Measurements from ENCODE around the gene XRCC4. TPM values are rescaled to one million over a fixed set of nuclear protein-coding genes. Genes with fewer than 3 reads are reported as not detected.

XRCC4 gene
- total and polyA plus RNA-seq, 2 of the 8 experiments (the other 6 are each of a cell fraction or from before 2014, with no cell fraction given) = 3.0 to 8.3 TPM

GRCh38 chr5:83353231-83353630, 275.9 kb downstream of the XRCC4 start:
- H4K20me1 ChIP-seq (replicated peaks in 1 of 2; ENCODE audit: control insufficient read depth in 1 of 2, insufficient read depth in 2 of 2, low read length in 2 of 2) = no peaks in the 10 kb centered on the region
- H3K4me3 ChIP-seq (ENCODE audit: extremely low read depth in 1 of 4, insufficient read depth in 2 of 4, low read depth in 3 of 4, low read length in 4 of 4) = no peak overlapping the region
- H3K18ac ChIP-seq (ENCODE audit: extremely low read depth, low read length) = no peak overlapping the region; the same call in 1 of the 2 replicates
- H3K9ac ChIP-seq (replicated peaks in 1 of 4; ENCODE audit: extremely low read depth in 1 of 4, low read depth in 3 of 4, low read length in 3 of 4) = no peak overlapping the region
- H3K36me3 ChIP-seq (ENCODE audit: control insufficient read depth in 2 of 4, insufficient read depth in 4 of 4, low read length in 3 of 4) = peaks cover 0 to 9% (median 3%) of the 10 kb centered on the region in 4 experiments; a peak in 3 of 8 replicates
- H3K14ac ChIP-seq (ENCODE audit: insufficient read length) = no peak overlapping the region
- no peak overlapping the region for H3K23ac ChIP-seq (ENCODE audit: insufficient read length)
- H4K91ac ChIP-seq (replicated peaks; ENCODE audit: insufficient read length, low read length) = no peak overlapping the region
- FAIRE-seq = no peak
- 96% methylated on average over 3 of the region's 3 CpGs; no CpG with 5 or more reads in 1 of the 2 experiments for WGBS, 2 experiments (ENCODE audit: extremely low coverage in 1 of 2, insufficient coverage in 1 of 2, insufficient read length in 1 of 2, insufficient replicate concordance in 2 of 2, low coverage in 1 of 2, low lambda C conversion rate in 2 of 2, missing lambda C conversion rate in 1 of 2)
- H3K27ac ChIP-seq (ENCODE audit: low read depth, low read length) = no peak overlapping the region
- CTCF ChIA-PET (ENCODE audit: partially characterized antibody) = no interaction called here
- no peaks in the 10 kb centered on the region for H3K79me2 ChIP-seq (ENCODE audit: control insufficient read depth in 1 of 2, insufficient read depth in 2 of 2, low read length in 2 of 2)
- no peak overlapping the region for H3K4me2 ChIP-seq (ENCODE audit: insufficient read depth in 1 of 2, low read depth in 2 of 2, low read length in 2 of 2)
- H2BK15ac ChIP-seq (ENCODE audit: low read length) = no peak overlapping the region
- no peak overlapping the region for H3K56ac ChIP-seq (replicated peaks; ENCODE audit: insufficient read length, low read depth, low read length)
- POLR2A ChIA-PET (ENCODE audit: partially characterized antibody) = interaction anchor here (1.1 kb wide), 1 partner anchor 15 kb away, joined by 3 read pairs; no protein-coding TSS in a partner anchor
- H2BK12ac ChIP-seq (ENCODE audit: low read depth, low read length) = no peak overlapping the region
- no peak overlapping the region for H2BK120ac ChIP-seq (replicated peaks; ENCODE audit: low read depth, low read length)
- H3K27me3 ChIP-seq (replicated peaks in 1 of 4; ENCODE audit: control insufficient read depth in 3 of 4, extremely low read depth in 1 of 4, insufficient read depth in 3 of 4, low read length in 3 of 4) = no peaks in the 10 kb centered on the region
- peaks cover 14 to 21% of the 10 kb centered on the region in 2 experiments for H3K9me3 ChIP-seq (ENCODE audit: insufficient read depth in 2 of 2, low read depth in 1 of 2, low read length in 1 of 2)
- H3K4me1 ChIP-seq (replicated peaks in 1 of 4; ENCODE audit: control insufficient read depth in 3 of 4, insufficient read depth in 4 of 4, low read length in 3 of 4) = peaks cover 4 to 19% (median 8%) of the 10 kb centered on the region in 4 experiments; a peak in 5 of 7 replicates
- H3K23me2 ChIP-seq (ENCODE audit: low read depth, low read length) = no peaks in the 10 kb centered on the region; the same call in 1 of the 2 replicates
- no peak overlapping the region for H3K4ac ChIP-seq (replicated peaks; ENCODE audit: insufficient read length, low read depth, low read length)
- H3K79me1 ChIP-seq (ENCODE audit: low read depth, low read length) = no peaks in the 10 kb centered on the region
- no peak overlapping the region for H2AFZ ChIP-seq (ENCODE audit: low read length)
- peak overlapping the region; percentile 77 for H4K5ac ChIP-seq (ENCODE audit: insufficient read length, low read depth, low read length)
- H4K8ac ChIP-seq (ENCODE audit: extremely low read depth, insufficient read depth, low read length) = no peak overlapping the region
- H2AK5ac ChIP-seq (ENCODE audit: low read depth, low read length) = no peak overlapping the region
- DNase-seq (ENCODE audit: low read depth in 1 of 2, low spot score in 2 of 2) = no peak
- no peak overlapping the region for H2BK5ac ChIP-seq (ENCODE audit: low read depth, low read length)
- H2BK20ac ChIP-seq (ENCODE audit: low read length) = no peak overlapping the region
- TF ChIP-seq MAFK (IDR thresholded peaks at IDR 0.05; ENCODE audit: low read depth, low read length) (no peak), CBX5 (IDR thresholded peaks at IDR 0.05; ENCODE audit: low read depth, low read length) (no peak), JUND (IDR thresholded peaks at IDR 0.05; ENCODE audit: low read length) (no peak), SIN3A (conservative IDR thresholded peaks at IDR 0.05 in 1 of 2, IDR thresholded peaks at IDR 0.05 in 1 of 2; ENCODE audit: low read depth in 1 of 2, low read length in 2 of 2) (no peak), KDM1A (IDR thresholded peaks at IDR 0.05; ENCODE audit: borderline replicate concordance, low read length) (no peak), ATF2 (IDR thresholded peaks at IDR 0.05; ENCODE audit: low read length) (no peak), YY1 (IDR thresholded peaks at IDR 0.05; ENCODE audit: low read depth, low read length) (no peak), SRF (IDR thresholded peaks at IDR 0.05; ENCODE audit: low read depth, low read length) (no peak), USF2 (IDR thresholded peaks at IDR 0.05; ENCODE audit: low read length) (no peak), CBX8 (IDR thresholded peaks at IDR 0.05; ENCODE audit: borderline replicate concordance, low read depth, low read length) (no peak), EGR1 (IDR thresholded peaks at IDR 0.05; ENCODE audit: borderline replicate concordance, low read depth, low read length) (no peak), TCF12 (IDR thresholded peaks at IDR 0.05; ENCODE audit: low read depth, low read length) (no peak)
